OCI-LY3 (cell line): ENCODE data around the gene SMYD3.

Experiments
- EZH2phosphoT487 ChIP-seq: fragments of 200-600 bp; shearing (Covaris generic); IDR thresholded peaks from 2 replicates; pipeline ENCODE4 v1.6.1; 2018; ENCODE audit warnings: antibody characterized with exemption, mixed run types, low read depth
- TF ChIP-seq, protein P1 (sequence below): fragments of 200-600, 300-600 bp; sonication (generic); IDR thresholded peaks from 2 replicates; pipeline ENCODE4 v1.5.1; 2014; ENCODE audit warnings: antibody characterized with exemption, low read length, low read depth

GRCh38 chr1:246063013-246063616 is 444.0 kb downstream of the SMYD3 start:
- TF ChIP-seq, protein P1, sequence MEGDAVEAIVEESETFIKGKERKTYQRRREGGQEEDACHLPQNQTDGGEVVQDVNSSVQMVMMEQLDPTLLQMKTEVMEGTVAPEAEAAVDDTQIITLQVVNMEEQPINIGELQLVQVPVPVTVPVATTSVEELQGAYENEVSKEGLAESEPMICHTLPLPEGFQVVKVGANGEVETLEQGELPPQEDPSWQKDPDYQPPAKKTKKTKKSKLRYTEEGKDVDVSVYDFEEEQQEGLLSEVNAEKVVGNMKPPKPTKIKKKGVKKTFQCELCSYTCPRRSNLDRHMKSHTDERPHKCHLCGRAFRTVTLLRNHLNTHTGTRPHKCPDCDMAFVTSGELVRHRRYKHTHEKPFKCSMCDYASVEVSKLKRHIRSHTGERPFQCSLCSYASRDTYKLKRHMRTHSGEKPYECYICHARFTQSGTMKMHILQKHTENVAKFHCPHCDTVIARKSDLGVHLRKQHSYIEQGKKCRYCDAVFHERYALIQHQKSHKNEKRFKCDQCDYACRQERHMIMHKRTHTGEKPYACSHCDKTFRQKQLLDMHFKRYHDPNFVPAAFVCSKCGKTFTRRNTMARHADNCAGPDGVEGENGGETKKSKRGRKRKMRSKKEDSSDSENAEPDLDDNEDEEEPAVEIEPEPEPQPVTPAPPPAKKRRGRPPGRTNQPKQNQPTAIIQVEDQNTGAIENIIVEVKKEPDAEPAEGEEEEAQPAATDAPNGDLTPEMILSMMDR, result no peak
- no peak for TF ChIP-seq EZH2phosphoT487
